ENCODE data around the gene PITPNC1.

PITPNC1 gene

GRCh38 chr17:67431249-67432015 is 54.4 kb downstream of the PITPNC1 start:
- peak; percentile 55 for DNase-seq (ENCODE audit: low spot score)
- in situ Hi-C loops (cut with MboI; ENCODE audit: low sequenced_read_pairs, unreplicated experiment): no loop called here
- TF ChIP-seq CTCF (IDR thresholded peaks at IDR 0.05; ENCODE audit: borderline replicate concordance, control extremely low read depth, extremely low read depth, insufficient read depth, missing control alignments): no peak

DNA sequence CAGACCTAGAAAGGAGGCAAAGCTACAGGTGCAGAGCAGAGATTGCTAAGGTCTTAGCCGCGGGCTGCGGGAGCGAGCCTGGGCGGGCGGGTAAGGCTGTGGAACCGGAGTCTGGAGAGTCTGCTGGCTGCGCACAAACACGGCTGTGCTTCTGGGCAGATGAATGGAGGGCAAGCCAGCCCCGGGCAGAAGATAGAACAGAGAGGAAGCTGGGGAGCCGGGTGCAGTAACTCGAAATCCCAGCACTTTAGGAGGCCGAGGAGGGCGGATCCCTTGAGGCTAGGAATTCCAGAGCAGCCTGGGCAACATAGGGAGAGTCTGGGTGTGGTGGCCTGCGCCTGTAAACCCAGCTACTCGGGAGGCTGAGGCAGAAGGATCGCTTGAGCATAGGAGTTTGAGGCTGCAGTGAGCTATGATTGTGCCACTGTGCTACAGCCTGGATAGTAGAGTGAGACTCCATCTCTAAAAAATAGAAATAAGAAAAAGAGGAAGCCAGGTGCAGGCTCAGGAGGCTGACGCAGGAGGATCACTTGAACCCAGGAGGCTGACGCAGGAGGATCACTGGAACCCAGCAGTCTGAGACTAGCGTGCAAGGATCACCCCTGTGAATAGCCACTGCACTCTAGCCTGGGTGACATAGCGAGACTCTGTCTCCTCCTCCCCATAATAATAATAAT is 56.3 kb downstream of the PITPNC1 start:
- in situ Hi-C loops (cut with MboI; ENCODE audit: low sequenced_read_pairs, unreplicated experiment): no loop called here
- no peak for DNase-seq (ENCODE audit: low spot score)
- TF ChIP-seq CTCF (IDR thresholded peaks at IDR 0.05; ENCODE audit: borderline replicate concordance, control extremely low read depth, extremely low read depth, insufficient read depth, missing control alignments): no peak

DNA sequence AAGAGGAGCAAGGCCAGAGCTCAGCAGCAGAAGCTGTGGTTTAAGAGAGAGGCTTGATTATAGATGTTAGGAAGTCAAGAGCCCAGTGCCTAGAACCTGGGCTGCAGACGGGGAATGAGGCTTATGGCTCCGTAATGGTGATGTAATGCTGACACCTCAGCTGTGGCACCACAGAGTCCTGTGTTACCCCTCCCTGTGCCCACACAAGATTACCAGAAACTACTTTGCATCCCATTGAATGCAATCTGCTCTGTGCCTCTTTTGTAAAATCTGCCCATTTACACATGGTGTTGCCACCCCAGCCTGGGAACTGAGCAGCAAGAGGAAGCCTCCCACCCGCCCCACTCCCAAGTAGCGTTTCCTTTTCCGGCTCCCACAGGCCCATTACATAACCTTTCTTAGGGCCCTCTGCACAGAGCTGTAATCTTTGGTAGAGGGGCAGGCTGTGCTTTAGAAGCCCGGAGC is 57.0 kb downstream of the PITPNC1 start:
- peak; percentile 43 for DNase-seq (ENCODE audit: low spot score)
- TF ChIP-seq CTCF (IDR thresholded peaks at IDR 0.05; ENCODE audit: borderline replicate concordance, control extremely low read depth, extremely low read depth, insufficient read depth, missing control alignments): no peak
- in situ Hi-C loops (cut with MboI; ENCODE audit: low sequenced_read_pairs, unreplicated experiment): no loop called here

GRCh38 chr17:67435122-67435521 is 58.0 kb downstream of the PITPNC1 start:
- in situ Hi-C loops (cut with MboI; ENCODE audit: low sequenced_read_pairs, unreplicated experiment): no loop called here
- no peak for TF ChIP-seq CTCF (IDR thresholded peaks at IDR 0.05; ENCODE audit: borderline replicate concordance, control extremely low read depth, extremely low read depth, insufficient read depth, missing control alignments)
- DNase-seq (ENCODE audit: low spot score): no peak

- TF ChIP-seq CTCF (IDR thresholded peaks at IDR 0.05; ENCODE audit: borderline replicate concordance, control extremely low read depth, extremely low read depth, insufficient read depth, missing control alignments): no peak
- in situ Hi-C loops (cut with MboI; ENCODE audit: low sequenced_read_pairs, unreplicated experiment): no loop called here
- no peak for DNase-seq (ENCODE audit: low spot score)
Observed at GRCh38 chr17:67435786-67436185, 58.7 kb downstream of the PITPNC1 start.

- TF ChIP-seq CTCF (IDR thresholded peaks at IDR 0.05; ENCODE audit: borderline replicate concordance, control extremely low read depth, extremely low read depth, insufficient read depth, missing control alignments): no peak
- in situ Hi-C loops (cut with MboI; ENCODE audit: low sequenced_read_pairs, unreplicated experiment): no loop called here
- DNase-seq (ENCODE audit: low spot score): no peak
Observed at GRCh38 chr17:67436233-67436632, 59.2 kb downstream of the PITPNC1 start.
